GM12873 (cell line): ENCODE data around the gene C17orf100.

Experiments used
- TF ChIP-seq, protein P1 (sequence below): IDR thresholded peaks from 2 replicates; pipeline ENCODE4 v1.5.1; 2012; ENCODE audit warnings: low read depth, mild to moderate bottlenecking, moderate library complexity, low read length, control low read depth; ENCODE audit not compliant: insufficient read depth; ENCODE audit errors: missing control alignments

C17orf100 gene

GRCh38 chr17:6681671-6682070 lies 30.1 kb downstream of the C17orf100 start:
- TF ChIP-seq, protein P1, sequence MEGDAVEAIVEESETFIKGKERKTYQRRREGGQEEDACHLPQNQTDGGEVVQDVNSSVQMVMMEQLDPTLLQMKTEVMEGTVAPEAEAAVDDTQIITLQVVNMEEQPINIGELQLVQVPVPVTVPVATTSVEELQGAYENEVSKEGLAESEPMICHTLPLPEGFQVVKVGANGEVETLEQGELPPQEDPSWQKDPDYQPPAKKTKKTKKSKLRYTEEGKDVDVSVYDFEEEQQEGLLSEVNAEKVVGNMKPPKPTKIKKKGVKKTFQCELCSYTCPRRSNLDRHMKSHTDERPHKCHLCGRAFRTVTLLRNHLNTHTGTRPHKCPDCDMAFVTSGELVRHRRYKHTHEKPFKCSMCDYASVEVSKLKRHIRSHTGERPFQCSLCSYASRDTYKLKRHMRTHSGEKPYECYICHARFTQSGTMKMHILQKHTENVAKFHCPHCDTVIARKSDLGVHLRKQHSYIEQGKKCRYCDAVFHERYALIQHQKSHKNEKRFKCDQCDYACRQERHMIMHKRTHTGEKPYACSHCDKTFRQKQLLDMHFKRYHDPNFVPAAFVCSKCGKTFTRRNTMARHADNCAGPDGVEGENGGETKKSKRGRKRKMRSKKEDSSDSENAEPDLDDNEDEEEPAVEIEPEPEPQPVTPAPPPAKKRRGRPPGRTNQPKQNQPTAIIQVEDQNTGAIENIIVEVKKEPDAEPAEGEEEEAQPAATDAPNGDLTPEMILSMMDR, result no peak

DNA sequence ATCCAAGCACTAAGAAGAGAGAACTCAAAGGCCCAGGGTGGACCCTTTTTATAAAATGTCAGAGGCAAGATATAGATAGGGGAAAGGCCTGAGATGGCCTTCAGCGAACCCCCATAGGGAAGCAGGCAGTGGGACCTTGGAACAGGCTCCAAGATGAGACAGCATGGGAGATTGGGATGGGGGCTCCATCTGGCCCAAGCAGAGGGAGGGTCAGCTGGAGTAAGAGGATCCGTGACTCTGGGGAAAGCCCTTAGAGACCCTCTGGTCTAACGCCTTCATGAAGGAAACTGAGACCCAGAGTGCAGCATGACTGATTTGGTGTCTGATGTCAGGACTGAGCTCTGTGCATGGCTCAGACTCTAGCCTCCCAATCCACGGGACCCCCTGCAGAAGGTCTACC lies 30.8 kb downstream of the C17orf100 start:
- TF ChIP-seq, protein P1, result no peak

- TF ChIP-seq, protein P1, result no peak
Observed at GRCh38 chr17:6683081-6683684, 31.6 kb downstream of the C17orf100 start.

- TF ChIP-seq, protein P1, result no peak
Observed at GRCh38 chr17:6683730-6684459, 32.3 kb downstream of the C17orf100 start.

- TF ChIP-seq, protein P1, result no peak
Observed at GRCh38 chr17:6684460-6684783, 32.9 kb downstream of the C17orf100 start.

DNA sequence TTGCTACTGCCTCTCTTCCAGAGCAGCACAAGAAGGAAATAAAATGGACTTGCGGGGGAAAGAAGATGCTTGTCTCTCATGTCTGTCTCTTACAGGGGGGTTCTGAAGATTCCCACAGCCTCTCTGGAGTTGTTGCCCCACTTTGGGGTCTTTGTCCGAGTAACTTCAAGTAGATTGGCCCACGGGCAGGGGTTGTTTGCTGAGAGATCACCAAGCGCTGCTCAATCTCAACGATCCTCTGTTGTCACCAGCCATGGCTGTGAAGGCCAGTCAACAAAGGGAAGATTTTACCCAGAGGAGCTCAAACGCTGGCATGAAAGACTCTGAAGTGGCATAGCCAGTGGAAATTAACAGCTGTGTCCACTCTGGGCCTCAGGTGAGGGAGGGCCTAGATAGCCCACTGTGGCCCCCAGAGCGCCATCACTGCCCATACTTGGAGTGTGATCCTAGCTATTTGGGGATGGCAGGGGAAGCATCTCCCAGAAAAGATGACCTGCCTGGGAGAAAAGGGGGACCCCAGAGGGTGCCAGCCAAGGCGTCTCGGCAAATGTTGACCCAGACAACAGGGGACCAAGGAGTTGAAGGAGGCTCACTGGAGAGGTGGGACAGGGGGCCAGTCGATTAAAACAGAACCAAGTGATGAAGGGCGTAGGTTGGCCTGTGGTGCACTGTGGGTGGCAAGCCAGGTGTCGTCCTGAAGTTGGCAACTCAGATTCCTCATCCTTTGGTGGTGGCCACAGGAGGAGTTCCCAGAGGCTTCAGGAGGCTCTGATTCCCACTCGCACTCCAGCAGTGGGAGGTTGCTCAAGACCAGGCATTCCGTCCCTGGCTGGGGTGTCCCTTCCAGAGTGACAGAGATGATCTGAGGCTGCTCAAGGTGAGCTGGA lies 33.6 kb downstream of the C17orf100 start:
- TF ChIP-seq, protein P1, result no peak

- TF ChIP-seq, protein P1, result no peak
Observed at GRCh38 chr17:6686026-6686425, 34.5 kb downstream of the C17orf100 start.
